ENCODE data around the gene FUT7. TPM values are rescaled to one million over a fixed set of nuclear protein-coding genes. Genes with fewer than 3 reads are reported as not detected.
"Not testable (repeated sequence)": the region's sequence is repeated elsewhere in the genome, so short reads cannot be mapped to it uniquely, and the experiment has no call there.

The FUT7 gene
- polyA plus RNA-seq, 4 donors: 0.08 to 0.12 TPM; not detected in 2

DNA sequence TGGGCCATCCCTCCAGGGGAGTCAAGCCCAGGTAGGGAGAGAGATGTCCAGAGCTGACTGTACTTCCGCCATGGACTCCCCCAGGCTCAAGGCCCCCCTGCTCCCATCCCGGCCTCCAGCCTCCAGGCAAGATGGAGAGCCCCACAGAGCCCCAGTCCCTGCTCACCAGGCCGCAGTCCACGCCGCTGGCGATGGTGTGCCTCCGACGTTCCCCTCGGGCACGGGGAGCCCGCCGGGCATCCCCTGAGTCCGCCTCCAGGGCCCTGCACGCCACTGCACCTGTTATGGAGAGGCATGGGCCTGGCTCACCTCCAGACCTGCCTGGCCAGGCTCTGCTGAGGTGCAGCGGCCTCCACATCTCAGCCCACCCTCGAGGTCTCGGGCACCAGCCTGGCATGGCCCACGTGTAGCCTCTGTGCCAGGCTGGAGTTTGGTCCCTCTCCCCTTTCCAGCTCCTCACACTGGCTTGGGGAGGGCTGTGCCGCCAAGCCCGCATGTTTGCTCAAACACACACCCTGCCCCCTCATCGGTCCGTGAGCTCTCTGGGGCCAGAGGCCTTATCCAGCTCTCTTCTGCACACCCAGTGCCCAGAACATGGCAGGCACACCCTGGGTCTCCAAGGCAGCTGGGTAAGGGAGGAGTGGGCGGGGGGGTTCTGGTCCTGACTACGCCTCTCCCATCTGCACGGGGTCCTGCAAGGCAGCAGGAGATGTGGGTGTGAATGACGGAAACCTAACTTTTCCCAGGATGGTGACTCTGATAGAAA lies 34.4 kb upstream of the FUT7 start:
- DNase-seq (ENCODE audit: low read depth in 4 of 4, low spot score in 2 of 4): no peak

DNA sequence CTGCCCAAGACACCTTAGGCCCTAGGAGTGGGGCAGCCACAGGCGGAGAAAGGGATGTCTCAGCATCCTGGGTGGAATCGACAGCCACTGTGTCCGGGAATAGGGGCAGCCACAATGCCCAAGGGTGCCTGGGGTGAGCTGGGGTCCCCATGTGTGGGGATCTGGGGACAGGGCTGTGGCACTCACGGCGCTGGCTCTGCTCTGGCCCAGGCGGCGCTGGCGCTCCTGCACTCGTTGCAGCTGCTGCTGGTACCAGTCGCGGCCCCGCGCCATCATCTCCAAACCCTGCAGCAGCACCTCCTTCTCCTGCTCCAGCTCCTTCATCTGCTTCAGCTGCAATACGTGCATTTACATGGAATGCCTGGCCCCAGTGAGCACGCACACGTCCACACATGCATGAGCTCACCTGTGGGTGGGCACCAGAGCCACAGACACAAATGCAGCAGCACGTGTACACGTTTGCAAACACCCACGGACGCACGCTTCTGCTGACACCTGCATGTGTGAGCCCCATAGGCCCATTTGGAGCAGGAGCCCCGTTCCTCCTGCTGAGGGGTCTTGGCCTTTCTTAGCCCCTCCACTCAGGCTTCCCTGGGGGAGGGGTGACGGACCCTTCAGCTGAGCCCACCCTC lies 33.6 kb upstream of the FUT7 start:
- no peak for DNase-seq (ENCODE audit: low read depth in 4 of 4, low spot score in 2 of 4)

- DNase-seq (ENCODE audit: low read depth in 4 of 4, low spot score in 2 of 4): no peak
Observed at GRCh38 chr9:137064880-137065164, 32.9 kb upstream of the FUT7 start.

DNA sequence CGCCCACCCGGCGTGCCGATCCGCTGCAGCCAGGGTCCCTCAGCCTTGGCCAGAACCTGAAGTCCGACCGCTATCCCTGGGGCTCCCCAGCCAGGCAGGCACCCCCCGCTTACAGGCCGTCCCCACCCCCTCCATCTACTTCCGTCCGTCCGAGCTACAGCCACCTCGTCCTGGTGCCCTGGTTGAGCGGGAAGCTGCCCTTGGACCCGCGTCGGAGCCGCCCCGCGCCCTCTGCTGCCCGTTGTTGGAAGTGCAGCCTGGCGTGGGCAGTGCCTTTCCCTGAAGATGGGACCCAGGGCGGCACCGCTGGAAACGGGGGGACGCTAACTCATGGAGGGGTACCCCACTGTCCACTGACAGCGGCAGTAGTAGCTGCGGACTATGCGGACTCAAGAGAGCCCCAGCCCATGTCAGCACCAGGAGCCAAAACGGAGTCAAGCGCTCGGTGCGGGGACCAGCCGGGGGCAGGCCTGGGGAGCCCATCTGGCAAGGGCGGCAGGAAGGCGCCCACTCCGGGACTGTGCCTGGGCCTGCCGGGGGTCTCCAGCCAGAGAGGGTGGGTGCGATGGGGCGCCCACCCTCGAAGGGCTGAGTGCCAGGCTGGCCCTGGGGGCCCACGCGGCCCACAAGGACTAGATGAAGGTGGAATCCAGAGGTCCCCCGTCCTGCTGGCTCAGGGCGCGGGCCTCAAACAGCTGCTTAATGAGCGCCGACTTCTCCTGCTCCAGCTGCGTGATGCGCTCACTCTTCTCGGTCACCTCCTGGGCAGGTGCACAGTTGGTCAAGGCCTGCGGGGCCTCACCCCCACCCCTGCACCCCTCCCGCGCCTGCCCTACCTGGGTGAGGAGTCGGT lies 32.4 kb upstream of the FUT7 start:
- DNase-seq (ENCODE audit: low read depth in 4 of 4, low spot score in 2 of 4): no peak

DNA sequence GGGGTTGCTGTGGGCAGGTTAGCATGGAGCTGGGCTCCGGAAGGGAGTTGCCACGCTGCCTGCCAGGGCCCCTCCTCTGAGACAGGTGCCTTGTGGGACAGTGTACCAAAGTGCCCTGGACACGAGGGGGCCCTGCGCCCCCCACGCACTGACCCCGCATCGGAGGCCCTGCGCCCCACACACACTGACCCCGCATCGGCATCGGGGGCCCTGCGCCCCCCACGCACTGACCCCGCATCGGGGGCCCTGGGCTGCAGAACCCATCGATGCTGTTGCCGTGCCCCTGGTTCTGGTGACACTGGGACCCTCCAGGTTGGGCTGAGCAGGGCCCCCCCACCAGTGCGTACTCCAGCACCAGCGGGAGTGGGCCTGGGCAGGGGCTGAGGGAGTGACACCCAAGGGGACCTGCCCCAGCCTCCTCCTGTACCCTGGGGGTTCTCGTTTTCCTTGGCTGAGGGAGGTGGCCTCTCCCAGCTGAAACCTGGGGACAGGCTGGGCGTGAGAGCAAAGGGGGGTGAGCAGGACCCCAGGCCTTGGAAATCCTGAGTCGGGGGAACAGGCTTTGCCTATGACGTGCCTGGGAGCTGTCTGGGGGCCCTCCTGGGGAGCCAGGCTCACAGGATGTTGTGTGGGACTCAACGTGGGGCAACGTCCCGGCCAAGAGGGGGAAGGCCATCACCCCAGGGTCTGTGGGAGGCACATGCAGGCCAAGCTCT lies 31.6 kb upstream of the FUT7 start:
- DNase-seq (ENCODE audit: low read depth in 4 of 4, low spot score in 2 of 4): no peak

DNA sequence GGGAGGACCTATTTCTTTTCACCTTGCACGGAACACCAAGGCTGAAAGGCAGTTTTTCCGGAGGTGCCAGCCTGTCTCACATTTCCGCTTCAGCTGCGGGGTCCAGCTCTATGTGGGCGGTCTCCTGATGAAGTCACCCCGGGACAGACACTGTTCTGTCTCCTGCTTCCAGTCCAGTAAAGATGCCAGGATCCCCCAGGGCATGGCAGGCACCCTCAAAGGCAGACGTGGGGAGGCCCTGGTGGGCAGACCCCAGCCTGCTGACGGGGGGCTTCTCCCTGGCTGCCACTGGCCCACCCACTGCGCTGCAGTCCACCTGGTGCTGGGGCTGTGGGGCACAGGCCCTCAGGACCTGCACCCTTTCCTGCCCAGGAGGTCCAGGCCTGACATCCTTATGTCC lies 30.9 kb upstream of the FUT7 start:
- DNase-seq (ENCODE audit: low read depth in 4 of 4, low spot score in 2 of 4): not testable (repeated sequence)

DNA sequence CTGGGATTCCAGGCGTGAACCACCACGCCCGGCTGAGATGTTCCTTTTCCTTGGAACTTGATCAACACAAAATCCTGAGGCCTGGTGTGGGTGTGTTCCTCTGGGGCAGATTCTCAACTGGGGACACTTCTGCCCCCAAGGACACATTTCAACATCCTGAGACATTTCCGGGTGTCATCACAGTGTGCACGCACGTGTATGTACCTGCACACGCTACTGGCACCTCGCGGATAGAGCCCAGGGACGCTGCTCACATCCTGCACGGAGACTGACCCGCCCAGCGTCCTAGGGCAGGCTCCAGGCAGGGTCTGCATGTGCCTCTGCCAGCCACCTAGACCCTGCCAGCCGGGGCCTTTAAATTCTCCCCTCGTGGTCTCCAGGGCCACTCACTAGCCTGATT lies 30.5 kb upstream of the FUT7 start:
- DNase-seq (ENCODE audit: low read depth in 4 of 4, low spot score in 2 of 4): no peak

GRCh38 chr9:137058521-137059234 lies 26.8 kb upstream of the FUT7 start:
- DNase-seq (ENCODE audit: low read depth in 4 of 4, low spot score in 2 of 4): no peak

DNA sequence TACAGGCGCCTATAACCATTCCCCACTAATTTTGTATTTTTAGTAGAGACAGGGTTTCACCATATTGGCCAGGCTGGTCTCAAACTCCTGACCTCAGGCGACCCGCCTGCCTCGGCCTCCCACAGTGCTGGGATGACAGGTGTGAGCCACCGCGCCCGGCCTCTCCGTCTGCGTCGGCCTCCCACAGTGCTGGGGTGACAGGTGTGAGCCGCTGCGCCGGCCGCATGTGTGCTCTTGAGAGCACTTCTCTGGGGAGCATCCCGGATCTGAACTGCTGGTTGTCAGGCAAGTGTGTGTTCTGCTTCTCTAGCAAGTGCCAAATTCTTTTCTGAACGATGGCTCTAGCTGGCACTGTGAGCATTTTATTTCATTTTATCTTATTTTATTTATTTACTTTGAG lies 25.7 kb upstream of the FUT7 start:
- no peak for DNase-seq (ENCODE audit: low read depth in 4 of 4, low spot score in 2 of 4)

- no peak for DNase-seq (ENCODE audit: low read depth in 4 of 4, low spot score in 2 of 4)
Observed at GRCh38 chr9:137056739-137057415, 25.0 kb upstream of the FUT7 start.

DNA sequence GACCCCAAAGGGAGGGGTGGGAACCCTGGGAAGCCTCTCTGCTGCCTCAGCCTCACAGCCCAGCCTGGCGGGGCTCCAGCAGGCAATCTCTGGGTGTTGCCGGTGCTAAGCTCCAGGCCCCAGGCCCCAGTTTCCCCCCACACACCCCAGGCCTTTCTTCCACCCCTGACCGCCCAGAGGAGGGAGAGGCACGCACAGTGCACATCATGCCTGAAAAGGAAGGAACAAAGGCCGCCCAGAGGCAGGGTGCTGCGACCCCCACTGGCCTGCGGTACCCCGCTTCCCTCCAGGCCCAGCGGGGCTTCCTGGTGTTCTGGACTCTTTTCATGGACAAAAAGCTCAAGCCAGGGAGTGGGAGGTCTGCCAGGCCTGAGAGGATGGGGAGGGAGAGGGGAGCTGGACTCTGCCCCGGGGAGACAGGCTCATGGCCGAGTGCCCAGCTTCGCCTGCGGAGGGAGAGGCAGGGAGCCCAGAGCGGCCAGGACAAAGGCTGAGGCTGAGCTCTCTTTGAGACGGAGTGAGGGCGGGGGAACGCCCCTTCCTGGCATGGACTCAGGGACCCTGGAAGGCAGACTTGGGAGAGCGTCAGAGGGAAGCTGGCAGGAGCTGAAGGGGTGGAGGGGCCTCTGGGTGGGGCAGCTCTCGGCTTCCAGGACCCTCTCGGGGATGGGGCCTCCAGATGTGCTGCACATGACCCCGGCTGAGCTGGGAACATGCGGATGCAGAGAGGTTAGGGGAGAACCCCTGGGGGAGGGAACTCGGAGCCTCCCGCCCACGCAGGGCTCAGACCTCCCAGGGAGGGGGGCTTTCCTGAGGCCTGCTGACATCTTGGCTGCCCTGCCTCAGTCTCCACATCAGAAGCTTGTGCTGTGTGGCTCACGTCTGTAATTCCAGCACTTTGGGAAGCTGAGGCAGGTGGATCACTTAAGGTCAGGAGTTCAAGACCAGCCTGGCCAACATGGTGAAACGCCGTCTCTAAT lies 23.8 kb upstream of the FUT7 start:
- peak in 1 of 4 donors; percentile 62 for DNase-seq (ENCODE audit: low read depth in 4 of 4, low spot score in 2 of 4)

- DNase-seq (ENCODE audit: low read depth in 4 of 4, low spot score in 2 of 4): no peak
Observed at GRCh38 chr9:137054932-137055384, 23.1 kb upstream of the FUT7 start.

DNA sequence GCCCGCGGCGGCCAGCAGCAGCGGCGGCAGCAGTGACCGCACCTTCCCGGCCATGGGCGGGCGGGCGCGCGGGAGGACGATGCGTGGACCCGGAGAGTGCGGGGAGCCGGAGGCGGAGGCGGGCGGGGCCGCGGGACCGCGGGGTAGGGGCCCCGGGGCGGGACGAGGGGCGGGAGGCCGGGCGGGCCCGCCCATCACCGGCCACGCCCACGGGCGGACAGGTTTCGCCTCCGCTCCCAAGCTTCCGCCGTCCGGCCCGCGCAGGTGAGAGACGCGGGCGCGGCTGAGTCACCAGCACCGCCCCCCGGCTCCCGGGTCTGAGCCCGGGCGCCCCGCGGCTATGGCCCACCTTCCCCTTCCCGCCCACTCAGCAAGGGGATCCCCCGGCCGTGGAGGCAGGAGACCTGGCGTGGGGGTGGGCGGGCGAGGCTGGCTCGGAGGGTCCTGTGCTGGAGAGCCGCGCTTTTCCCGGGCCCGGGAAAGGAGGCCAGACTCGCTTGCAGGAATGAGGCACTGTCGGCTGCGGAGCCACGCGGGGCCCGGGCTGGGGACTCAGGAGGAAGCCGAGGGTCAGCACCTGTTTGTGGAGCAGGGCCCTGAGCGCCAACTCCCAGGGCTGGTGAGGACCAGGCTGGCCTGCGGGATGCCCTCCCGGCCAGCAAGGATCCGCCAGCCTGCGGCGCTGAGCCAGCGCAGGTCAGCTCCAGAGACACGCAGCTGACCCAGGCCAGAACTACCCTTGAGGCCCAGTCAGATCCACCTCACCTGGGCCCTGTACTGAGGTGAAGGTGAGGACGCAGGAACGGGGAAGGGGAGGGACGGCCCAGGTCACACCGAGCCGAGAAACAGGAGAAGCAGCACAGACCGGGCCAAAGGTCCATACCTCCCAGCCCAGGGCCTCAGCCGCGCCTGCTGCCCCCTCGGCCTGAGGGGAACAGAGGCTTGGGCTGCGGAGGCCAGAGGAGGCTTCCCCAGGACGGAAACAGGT lies 22.4 kb upstream of the FUT7 start, which contains the start of gene ENTPD2:
TSS of gene ENTPD2 (minus strand) at position 118 of the 988 bp plus-strand sequence. CDS start at position 54, 64 bp downstream.
- no peak for DNase-seq (ENCODE audit: low read depth in 4 of 4, low spot score in 2 of 4)

GRCh38 chr9:137052998-137053943 lies 21.4 kb upstream of the FUT7 start:
- no peak for DNase-seq (ENCODE audit: low read depth in 4 of 4, low spot score in 2 of 4)

DNA sequence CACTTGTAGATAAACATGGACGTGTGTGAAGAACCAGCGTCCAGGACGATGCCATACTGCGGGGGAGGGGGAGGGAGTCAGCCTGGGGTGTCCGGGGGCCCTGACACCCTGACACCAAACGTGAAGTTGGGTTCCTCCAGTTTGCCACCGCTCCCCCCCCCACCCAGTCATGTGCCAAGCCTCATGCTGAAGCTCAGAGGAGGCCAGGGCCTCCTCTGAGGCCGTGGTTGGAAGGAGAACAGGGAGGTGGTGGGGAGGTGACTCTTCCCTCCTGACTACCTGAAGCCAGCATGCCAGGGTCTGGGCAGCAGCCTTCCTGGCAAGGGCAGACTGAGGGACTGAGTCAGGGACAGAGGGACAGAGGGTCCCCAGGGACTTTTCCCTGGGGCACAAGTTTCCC lies 20.4 kb upstream of the FUT7 start:
- no peak for DNase-seq (ENCODE audit: low read depth in 4 of 4, low spot score in 2 of 4)

DNA sequence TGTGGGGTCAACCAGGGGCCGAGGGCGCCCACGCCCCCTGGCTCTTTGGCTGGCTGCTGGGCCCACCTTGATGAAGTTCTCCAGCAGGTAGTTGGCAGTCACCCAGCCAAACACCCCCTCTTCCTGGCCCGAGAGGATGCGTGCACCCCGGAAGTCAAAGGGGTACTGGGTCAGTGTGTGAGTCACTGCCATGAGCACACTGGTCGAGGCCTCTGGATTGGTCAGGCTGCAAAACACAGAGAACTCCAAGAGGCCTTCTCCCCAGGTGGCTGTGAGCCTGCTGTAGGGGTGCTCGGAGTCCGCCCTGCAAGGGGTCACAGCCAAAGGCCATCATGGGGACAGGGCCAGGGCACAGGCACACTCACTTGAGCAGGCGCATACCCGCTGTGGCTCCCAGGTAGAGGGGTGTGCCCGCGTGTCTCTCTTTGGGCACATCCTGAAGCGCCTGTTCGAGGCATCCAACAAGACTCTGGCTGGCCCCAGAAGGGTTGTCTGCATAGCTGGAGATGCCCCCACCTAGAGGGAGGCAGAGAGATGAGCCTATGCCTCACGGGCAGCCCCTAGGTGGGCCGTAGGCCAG lies 19.3 kb upstream of the FUT7 start:
- DNase-seq (ENCODE audit: low read depth in 4 of 4, low spot score in 2 of 4): no peak
